Measurements from ENCODE around the gene ADCY6.

Gene ADCY6

GRCh38 chr12:48788854-48789775 is at the start of gene ADCY6:
Gene ADCY6 (minus strand): TSS chr12:48789089. CDS start chr12:48783434, 5,655 bp downstream.
- DNase-seq = peak; percentile 11

- DNase-seq = no peak
Measured at GRCh38 chr12:48838048-48838447, 49.2 kb upstream of the ADCY6 start.

- no peak for DNase-seq
Measured at GRCh38 chr12:48832321-48833060, 43.6 kb upstream of the ADCY6 start.

GRCh38 chr12:48831257-48831656 is 42.4 kb upstream of the ADCY6 start:
- no peak for DNase-seq

GRCh38 chr12:48828841-48829575 is 40.1 kb upstream of the ADCY6 start:
- no peak for DNase-seq

GRCh38 chr12:48828293-48828692 is 39.4 kb upstream of the ADCY6 start:
- DNase-seq = no peak

GRCh38 chr12:48827513-48828096 is 38.7 kb upstream of the ADCY6 start:
- DNase-seq = no peak

- DNase-seq = no peak
Measured at GRCh38 chr12:48827026-48827425, 38.1 kb upstream of the ADCY6 start.

- no peak for DNase-seq
Measured at GRCh38 chr12:48826209-48826855, 37.4 kb upstream of the ADCY6 start.

GRCh38 chr12:48824905-48825304 is 36.0 kb upstream of the ADCY6 start:
- DNase-seq = no peak

- peak; percentile 9 for DNase-seq
Measured at GRCh38 chr12:48824112-48824511, 35.2 kb upstream of the ADCY6 start.

- no peak for DNase-seq
Measured at GRCh38 chr12:48823281-48823680, 34.4 kb upstream of the ADCY6 start.

GRCh38 chr12:48822711-48823110 is 33.8 kb upstream of the ADCY6 start:
- no peak for DNase-seq

GRCh38 chr12:48822139-48822538 is 33.2 kb upstream of the ADCY6 start:
- DNase-seq = no peak

GRCh38 chr12:48819986-48820725 is 31.3 kb upstream of the ADCY6 start:
- DNase-seq = no peak

- DNase-seq = no peak
Measured at GRCh38 chr12:48818831-48819590, 30.1 kb upstream of the ADCY6 start.

GRCh38 chr12:48817873-48818830 is 29.3 kb upstream of the ADCY6 start, which contains the start of gene CACNB3:
Gene CACNB3 (plus strand): TSS chr12:48818496. CDS start chr12:48818930, 434 bp downstream.
- peak; percentile 83 for DNase-seq

GRCh38 chr12:48816143-48816854 is 27.4 kb upstream of the ADCY6 start:
- no peak for DNase-seq

Measured in activated CD4-positive, alpha-beta T cell treated with anti-CD3 and anti-CD28 coated beads for 48 hours (primary cell).